Stimulated activated CD4-positive, alpha-beta T cell treated with anti-CD3 and anti-CD28 coated beads, TNF-alpha, amount 100 ng/mL, for 24 hours (primary cell): Measurements from ENCODE around the gene MED27.

ENCODE experiments used
- DNase-seq, 3 experiments: peaks; one replicate each; pipeline ENCODE4 v3.0.0-alpha.2; 2020; ENCODE audit warnings: low read depth in 3 of 3

Gene MED27

GRCh38 chr9:131885144-131885609 lies 194.5 kb downstream of the MED27 start:
- DNase-seq, result no peak

GRCh38 chr9:131884222-131884621 lies 195.4 kb downstream of the MED27 start:
- DNase-seq, result no peak

- no peak for DNase-seq
Measured at GRCh38 chr9:131880833-131881583, 198.7 kb downstream of the MED27 start.

- no peak for DNase-seq
Measured at GRCh38 chr9:131879911-131880290, 199.8 kb downstream of the MED27 start.

- DNase-seq, result no peak
Measured at GRCh38 chr9:131879181-131879910, 200.3 kb downstream of the MED27 start.

- DNase-seq, result no peak
Measured at GRCh38 chr9:131876486-131876885, 203.2 kb downstream of the MED27 start.

- no peak for DNase-seq
Measured at GRCh38 chr9:131875828-131876485, 203.7 kb downstream of the MED27 start.

- no peak for DNase-seq
Measured at GRCh38 chr9:131874916-131875670, 204.6 kb downstream of the MED27 start.

GRCh38 chr9:131874447-131874846 lies 205.2 kb downstream of the MED27 start:
- DNase-seq, result no peak

GRCh38 chr9:131873891-131874440 lies 205.7 kb downstream of the MED27 start:
- no peak for DNase-seq

- DNase-seq, result no peak
Measured at GRCh38 chr9:131873335-131873734, 206.3 kb downstream of the MED27 start.

- no peak for DNase-seq
Measured at GRCh38 chr9:131872702-131873101, 207.0 kb downstream of the MED27 start.

- DNase-seq, result no peak
Measured at GRCh38 chr9:131872006-131872405, 207.7 kb downstream of the MED27 start.

- DNase-seq, result no peak
Measured at GRCh38 chr9:131870156-131870555, 209.5 kb downstream of the MED27 start.

GRCh38 chr9:131869348-131869747 lies 210.3 kb downstream of the MED27 start:
- no peak for DNase-seq

- no peak for DNase-seq
Measured at GRCh38 chr9:131868766-131869165, 210.9 kb downstream of the MED27 start.

- no peak for DNase-seq
Measured at GRCh38 chr9:131867611-131868192, 212.0 kb downstream of the MED27 start.

GRCh38 chr9:131865446-131866195 lies 214.0 kb downstream of the MED27 start:
- no peak for DNase-seq

- DNase-seq, result no peak
Measured at GRCh38 chr9:131864531-131864930, 215.1 kb downstream of the MED27 start.

- DNase-seq, result no peak
Measured at GRCh38 chr9:131863306-131863896, 216.3 kb downstream of the MED27 start.
